Brain microvascular endothelial cell (primary cell): ENCODE measurements around the gene HOXA6.

ENCODE experiments used
- DNase-seq: peaks from one replicate; pipeline ENCODE4 v3.0.0-alpha.2; 2020
- H3K27ac ChIP-seq: fragments of 250-450 bp; sonication (Bioruptor Pico); 2 replicates; pipeline ENCODE4 v1.5.1; 2020; ENCODE audit warnings: mild to moderate bottlenecking, moderate library complexity
- H3K27me3 ChIP-seq: fragments of 250-450 bp; sonication (Bioruptor Pico); replicated peaks from 2 replicates; pipeline ENCODE4 v1.5.1; 2020; ENCODE audit warnings: mild to moderate bottlenecking
- H3K36me3 ChIP-seq: fragments of 250-450 bp; sonication (Bioruptor Pico); replicated peaks from 2 replicates; pipeline ENCODE4 v1.5.1; 2020; ENCODE audit warnings: mild to moderate bottlenecking
- H3K4me3 ChIP-seq: 2 replicates; pipeline ENCODE4 v1.5.1; 2011; ENCODE audit warnings: low read depth, mild to moderate bottlenecking, control low read depth, low read length, moderate library complexity
- CTCF ChIP-seq: IDR thresholded peaks from 2 replicates; pipeline ENCODE4 v1.5.1; 2011; ENCODE audit warnings: low read depth, mild to moderate bottlenecking, moderate library complexity, low read length, control low read depth, inconsistent platforms; ENCODE audit errors: missing control alignments
- in situ Hi-C: cut with HindIII; loops from 2 replicates; pipeline ENCODE4 v1.10.0; 2017; ENCODE audit warnings: low sequenced_read_pairs, low pct_ligation_motif_present

The HOXA6 gene

GRCh38 chr7:27126596-27127327, 20.8 kb downstream of the HOXA6 start:
- DNase-seq: no peak
- Histone ChIP-seq H3K36me3 (no peaks in the 10 kb centered on the region), H3K27ac (no peak overlapping the region), H3K4me3 (no peak overlapping the region), H3K27me3 (peaks cover 92% of the 10 kb centered on the region)
- no peak for TF ChIP-seq CTCF
- in situ Hi-C loops: loop anchor here (10.0 kb wide), 1 partner anchor 272 kb away; no protein-coding TSS in a partner anchor

GRCh38 chr7:27125986-27126394, 21.6 kb downstream of the HOXA6 start:
- H3K4me3 ChIP-seq: no peak overlapping the region
- TF ChIP-seq CTCF: no peak
- no peak overlapping the region for H3K27ac ChIP-seq
- peaks cover 92% of the 10 kb centered on the region for H3K27me3 ChIP-seq
- H3K36me3 ChIP-seq: no peaks in the 10 kb centered on the region
- no peak for DNase-seq
- in situ Hi-C loops: loop anchor here (10.0 kb wide), 1 partner anchor 271 kb away; no protein-coding TSS in a partner anchor

GRCh38 chr7:27124902-27125689, 22.5 kb downstream of the HOXA6 start:
- no peak for TF ChIP-seq CTCF
- in situ Hi-C loops: loop anchor here (10.0 kb wide), 1 partner anchor 270 kb away; no protein-coding TSS in a partner anchor
- H3K27me3 ChIP-seq: peaks cover 92% of the 10 kb centered on the region
- H3K4me3 ChIP-seq: no peak overlapping the region
- no peak overlapping the region for H3K27ac ChIP-seq
- no peaks in the 10 kb centered on the region for H3K36me3 ChIP-seq
- no peak for DNase-seq

- no peak for DNase-seq
- TF ChIP-seq CTCF: no peak
- Histone ChIP-seq H3K4me3 (no peak overlapping the region), H3K27me3 (peaks cover 92% of the 10 kb centered on the region), H3K27ac (no peak overlapping the region), H3K36me3 (no peaks in the 10 kb centered on the region)
- in situ Hi-C loops: loop anchor here (10.0 kb wide), 1 partner anchor 269 kb away; no protein-coding TSS in a partner anchor
Measured at GRCh38 chr7:27124096-27124901, 23.3 kb downstream of the HOXA6 start.

- in situ Hi-C loops: loop anchor here (10.0 kb wide), 1 partner anchor 269 kb away; no protein-coding TSS in a partner anchor
- no peak for TF ChIP-seq CTCF
- peaks cover 91% of the 10 kb centered on the region for H3K27me3 ChIP-seq
- no peak overlapping the region for H3K27ac ChIP-seq
- no peak for DNase-seq
- H3K36me3 ChIP-seq: no peaks in the 10 kb centered on the region
- peak overlapping the region; percentile 12 for H3K4me3 ChIP-seq
Measured at GRCh38 chr7:27123477-27124053, 24.0 kb downstream of the HOXA6 start.
